Epithelial cell of alveolus of lung (primary cell): ENCODE data around the gene PHEX. TPM values are rescaled to one million over a fixed set of nuclear protein-coding genes. Genes with fewer than 3 reads are reported as not detected.

Experiments
- total RNA-seq: library from RNA; depleted of rRNA; stranded (reverse); fragments of >200 nt; gene quantifications from 2 replicates; pipeline ENCODE4 v1.2.1, GENCODE V29; 2015

Gene PHEX
- total RNA-seq, result under 0.01 and 0.56 TPM in 2 replicates

GRCh38 chrX:22032084-22032483 lies at the start of gene PHEX:
PHEX (plus strand) TSS chrX:22032325; CDS start chrX:22033006, 681 bp downstream.

GRCh38 chrX:22272613-22273012 lies 240.5 kb downstream of the PHEX start, which contains the start of gene CBLL2:
CBLL2 (plus strand) TSS chrX:22272913; CDS start chrX:22272992, 79 bp downstream.

Other genes starting within 250 kb of the PHEX start
- gene MBTPS2, start 192.7 kb upstream of the PHEX start, total RNA-seq, result 11.6 and 18.0 TPM in 2 replicates
- 0.65 and 4.1 TPM in 2 replicates for gene YY2, start 176.3 kb upstream of the PHEX start, total RNA-seq
- gene SMS, start 91.6 kb upstream of the PHEX start, total RNA-seq, result 64.7 and 138 TPM in 2 replicates
- not detected in 2 replicates for gene CBLL2, start 240.6 kb downstream of the PHEX start, total RNA-seq